Stimulated activated CD4-positive, alpha-beta T cell treated with anti-CD3 and anti-CD28 coated beads, Interleukin-4, amount 100 ng/mL, for 24 hours (primary cell): ENCODE results near the gene SKOR2.
A peak's percentile ranks its signal among the peaks of the same experiment; 100 is the strongest.
"Not testable (repeated sequence)": the region's sequence is repeated elsewhere in the genome, so short reads cannot be mapped to it uniquely, and the experiment has no call there.

Experiments used
- DNase-seq: peaks from one replicate; pipeline ENCODE4 v3.0.0-alpha.2; 2020

Gene SKOR2

DNA sequence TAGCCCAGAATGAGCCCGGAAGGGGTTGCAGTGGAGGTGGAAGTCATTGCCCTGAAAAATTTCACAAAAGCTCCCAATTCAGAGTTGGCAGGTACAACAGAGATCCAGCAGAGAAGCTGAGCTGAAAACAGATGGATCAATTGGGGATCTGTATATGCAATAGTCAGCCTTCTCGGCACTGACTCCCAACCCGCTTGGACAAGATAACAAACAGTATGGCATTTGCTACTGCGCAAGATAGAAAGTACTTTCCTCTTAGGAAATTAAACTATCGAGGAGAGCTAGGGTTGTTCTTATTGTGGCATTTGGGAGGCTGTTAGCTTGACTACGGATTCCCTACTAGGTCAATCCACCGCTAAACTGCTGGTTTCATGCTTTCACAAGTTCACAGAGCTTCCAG, 63.7 kb downstream of the SKOR2 start:
- no peak for DNase-seq

DNA sequence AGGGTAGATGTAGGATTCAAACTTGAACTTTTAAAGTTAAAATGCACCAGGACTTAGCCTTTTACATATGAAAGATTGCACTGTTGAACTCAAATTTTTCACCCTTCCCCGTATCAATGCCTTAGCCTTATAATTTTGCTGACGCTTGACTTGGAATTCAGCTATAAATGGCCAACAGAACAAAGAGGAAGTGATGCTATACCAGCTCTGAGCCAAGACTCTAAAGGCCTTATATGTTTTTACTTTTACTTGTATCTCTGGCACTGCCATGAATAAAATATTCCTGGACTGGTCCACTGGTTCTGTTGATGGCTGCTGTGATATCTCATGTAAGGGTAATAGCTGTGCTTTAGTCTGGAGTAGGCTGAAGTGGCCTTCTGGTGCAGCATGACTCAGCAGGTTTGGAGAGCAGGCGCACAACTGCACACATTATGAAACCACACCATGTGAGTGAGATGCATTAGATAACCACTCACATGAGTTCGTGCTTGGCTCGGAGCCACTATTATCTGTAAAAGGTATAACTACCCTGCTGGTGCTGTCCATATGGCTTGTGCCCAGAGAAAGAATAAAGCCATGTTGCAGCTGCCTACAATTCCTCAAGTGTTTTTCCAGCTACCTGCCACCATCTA, 66.9 kb downstream of the SKOR2 start:
- no peak for DNase-seq

DNA sequence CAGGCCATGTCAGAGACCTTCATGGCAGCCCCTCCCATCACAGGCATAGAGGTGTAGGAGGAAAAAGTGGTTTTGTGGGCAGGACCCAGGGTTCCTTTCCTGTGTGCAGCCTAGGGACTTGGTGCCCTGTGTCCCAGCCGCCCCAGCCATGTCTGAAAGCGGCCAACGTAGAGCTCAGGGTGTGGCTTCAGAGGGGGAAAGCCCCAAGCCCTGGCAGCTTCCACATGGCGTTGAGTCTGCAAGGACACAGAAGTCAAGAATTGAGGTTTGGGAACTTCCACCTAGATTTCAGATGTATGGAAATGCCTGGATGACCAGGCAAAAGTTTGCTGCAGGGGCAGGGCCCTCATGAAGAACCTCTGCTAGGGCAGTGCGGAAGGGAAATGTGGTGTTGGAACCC, 69.3 kb downstream of the SKOR2 start:
- DNase-seq = not testable (repeated sequence)

DNA sequence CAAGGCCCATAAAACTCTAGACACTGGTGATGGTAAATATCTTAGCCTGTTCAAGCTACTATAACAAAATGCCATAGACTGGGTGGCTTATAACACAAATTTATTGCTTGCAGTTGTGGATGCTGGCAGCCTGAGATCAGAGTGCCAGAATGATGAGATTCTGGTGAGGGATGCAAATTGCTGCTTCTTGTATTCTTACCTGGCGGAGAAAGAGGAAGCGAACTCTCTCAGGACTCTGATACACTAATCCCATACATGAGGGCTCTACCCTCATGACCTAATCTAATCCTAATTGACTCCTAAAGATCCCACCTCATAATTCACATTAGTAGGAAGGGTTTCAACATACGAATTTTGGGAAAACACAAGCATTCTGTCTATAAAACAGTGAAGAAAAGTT, 70.7 kb downstream of the SKOR2 start:
- no peak for DNase-seq

DNA sequence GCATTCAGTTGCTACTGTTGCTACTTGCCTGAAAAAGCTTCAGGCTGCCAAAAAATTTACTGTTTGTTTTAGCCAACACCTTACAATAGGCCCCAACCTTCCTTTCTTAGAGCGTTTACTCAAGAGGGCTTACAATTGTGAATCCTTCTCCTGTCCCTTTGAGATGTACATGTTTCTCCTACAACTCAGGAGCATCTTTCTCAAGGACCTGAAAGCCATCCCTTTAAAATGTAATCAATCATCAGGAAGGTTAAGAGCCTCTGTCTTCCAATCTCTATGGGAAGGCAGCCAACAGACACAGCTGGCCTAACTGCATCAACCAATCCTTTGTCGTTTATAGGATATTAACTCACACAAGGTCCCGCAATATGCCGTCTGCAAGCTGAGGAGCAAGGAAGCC, 71.9 kb downstream of the SKOR2 start:
- DNase-seq = no peak

DNA sequence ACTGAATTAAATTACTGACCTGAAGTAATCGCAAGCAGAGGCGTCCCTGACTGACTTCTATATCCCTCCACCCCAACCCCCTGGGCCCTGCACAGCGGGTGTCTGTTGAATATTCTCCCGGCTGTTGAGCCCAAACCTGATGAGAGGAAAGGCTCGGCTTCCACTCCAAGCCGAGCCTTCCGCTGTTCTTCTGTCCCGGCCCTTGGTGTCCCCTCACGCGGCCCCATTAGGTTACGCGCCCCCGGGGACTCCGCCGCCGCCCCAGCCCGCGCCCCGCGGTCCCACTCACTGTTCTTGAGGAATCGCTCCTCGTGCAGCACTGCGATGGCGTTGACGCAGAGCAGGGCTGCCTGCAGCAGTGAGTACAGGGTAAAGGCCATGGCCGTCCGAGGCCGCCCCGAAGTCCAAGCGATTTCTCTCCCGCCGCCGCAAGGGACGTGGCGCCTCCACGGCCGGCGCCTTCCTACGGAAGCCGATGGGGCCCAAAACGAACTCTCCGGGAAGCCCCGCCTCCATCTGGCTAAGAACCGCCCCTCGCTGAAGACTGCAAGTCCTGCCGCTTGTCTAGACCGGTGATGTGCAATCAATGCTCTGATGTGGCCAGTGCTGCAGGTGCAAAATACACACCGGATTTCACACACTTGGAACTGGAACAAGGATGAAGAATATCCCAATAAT, 75.4 kb downstream of the SKOR2 start, which contains the start of gene IER3IP1:
IER3IP1 (minus strand) TSS at position 467 of the 678 bp plus-strand sequence; CDS start at position 380, 87 bp downstream.
- peak; percentile 92 for DNase-seq

DNA sequence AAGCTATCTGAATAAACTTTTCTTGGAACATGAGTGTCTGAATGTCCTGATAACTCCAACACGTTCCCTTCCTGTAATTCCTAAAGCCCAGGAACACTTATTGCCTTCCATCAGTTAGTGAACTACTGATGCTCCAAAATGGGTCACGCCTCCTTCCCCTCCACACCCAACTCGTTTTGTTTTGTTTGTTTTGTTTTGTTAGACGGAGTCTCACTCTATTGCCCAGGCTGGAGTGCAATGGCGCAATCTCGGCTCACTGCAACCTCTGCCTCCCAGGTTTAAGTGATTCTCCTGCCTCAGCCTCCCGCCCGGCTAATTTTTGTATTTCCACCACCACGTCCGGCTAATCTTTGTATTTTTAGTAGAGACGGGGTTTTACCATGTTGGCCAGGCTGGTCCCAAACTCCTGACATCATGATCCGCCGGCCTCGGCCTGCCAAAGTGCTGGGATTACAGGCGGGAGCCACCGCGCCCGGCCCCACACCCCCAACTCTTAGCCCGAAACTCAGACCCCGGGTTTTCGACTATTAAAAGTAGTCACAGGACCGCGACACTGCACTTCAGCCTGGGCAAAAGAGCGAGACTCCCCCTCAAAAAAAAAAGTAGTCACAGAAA, 76.1 kb downstream of the SKOR2 start:
- DNase-seq = peak; percentile 5

DNA sequence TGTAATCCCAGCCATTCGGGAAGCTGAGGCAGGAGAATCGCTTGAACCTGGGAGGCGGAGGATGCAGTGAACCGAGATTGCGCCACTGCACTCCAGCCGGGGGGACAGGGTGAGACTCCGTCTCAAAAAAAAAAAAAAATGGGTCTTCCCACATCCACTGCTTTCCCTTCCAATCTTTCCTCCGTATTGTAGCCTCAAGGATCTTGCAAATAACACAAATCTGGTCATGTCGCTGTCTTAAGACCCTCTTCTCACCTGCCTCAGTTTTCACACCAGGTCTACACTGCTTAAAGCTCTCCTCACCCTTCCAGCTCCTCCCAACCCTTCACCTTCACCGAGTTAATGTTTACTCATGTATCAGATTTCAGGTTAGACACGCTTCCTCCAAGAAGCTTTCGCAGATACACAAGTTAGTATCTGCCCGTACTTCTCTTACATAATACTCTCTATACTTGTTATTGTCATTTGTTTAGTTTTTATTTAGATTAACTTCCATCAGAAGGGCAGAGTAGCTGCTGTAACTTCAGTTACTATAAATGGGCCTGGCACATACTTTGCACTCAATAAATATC, 76.8 kb downstream of the SKOR2 start:
- DNase-seq = no peak

DNA sequence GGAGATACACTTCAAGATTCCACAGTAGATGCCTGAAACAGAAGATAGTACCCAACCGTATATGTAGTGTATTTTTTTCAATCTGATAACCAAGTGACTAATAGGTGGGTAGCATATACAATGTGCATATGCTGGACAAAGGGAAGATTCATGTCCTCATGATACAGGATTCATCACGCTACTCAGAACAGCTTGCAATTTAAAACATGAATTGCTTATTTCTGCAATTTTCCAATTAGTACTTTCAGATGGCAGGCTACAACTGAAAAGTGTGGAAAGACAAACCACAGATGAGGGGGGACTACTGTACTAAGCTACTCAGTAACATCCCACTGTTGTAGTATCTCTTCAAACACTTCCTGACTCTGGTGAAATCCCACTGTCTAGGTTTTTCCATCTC, 79.0 kb downstream of the SKOR2 start:
- DNase-seq = no peak

DNA sequence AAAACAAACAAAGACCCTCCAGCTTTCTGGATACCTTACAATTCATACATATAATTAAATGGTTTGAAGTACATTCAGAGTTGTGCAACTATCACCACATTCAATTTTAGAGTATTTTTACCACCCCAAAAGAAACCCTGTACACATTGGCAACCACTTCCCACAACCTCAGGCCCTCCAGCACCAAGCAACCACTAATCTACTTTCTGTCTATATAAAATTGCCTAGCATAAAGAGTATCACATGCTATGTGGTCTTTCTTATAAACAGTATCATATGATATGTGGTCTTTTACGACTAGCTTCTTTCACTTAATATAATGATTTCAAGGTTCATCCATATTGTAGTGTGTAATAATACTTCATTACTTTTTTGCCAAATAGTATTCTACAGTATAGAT, 82.5 kb downstream of the SKOR2 start:
- no peak for DNase-seq

DNA sequence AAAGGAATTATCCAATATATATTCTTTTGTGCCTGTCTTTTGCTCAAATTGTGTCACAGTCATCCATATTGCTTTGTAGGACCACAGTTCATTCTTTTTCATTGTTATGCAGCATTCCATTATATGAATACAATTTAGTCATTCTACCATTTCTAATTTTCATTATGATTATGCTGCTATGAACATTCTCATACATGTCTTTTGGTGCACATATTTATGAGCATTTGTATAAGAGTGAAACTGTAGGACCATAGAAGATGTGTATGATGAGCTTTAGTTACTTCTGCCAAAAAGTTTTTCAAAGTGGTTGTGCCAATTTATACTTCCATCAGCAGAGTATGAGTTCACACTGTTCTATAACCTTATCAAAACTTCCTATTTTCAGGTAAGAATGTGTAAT, 83.0 kb downstream of the SKOR2 start:
- no peak for DNase-seq

DNA sequence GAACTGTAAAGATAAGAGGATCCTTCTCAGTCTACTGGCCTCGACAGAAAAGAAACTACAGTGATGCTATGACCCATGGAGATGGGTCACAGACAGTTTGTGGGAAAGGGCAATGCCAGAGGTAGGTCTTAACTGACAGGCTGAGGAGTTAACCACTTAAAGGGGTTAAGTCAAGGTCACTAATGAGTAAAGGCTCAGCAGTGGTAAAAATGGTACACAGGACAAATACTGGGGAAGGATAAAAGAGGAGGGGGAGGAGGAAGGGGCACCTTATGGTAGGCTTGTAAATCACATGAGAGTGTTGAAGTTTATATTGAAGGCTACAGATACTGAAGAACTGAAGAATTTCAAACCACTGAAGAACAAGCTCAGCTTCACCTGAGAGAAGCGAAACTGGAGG, 85.2 kb downstream of the SKOR2 start:
- DNase-seq = no peak

DNA sequence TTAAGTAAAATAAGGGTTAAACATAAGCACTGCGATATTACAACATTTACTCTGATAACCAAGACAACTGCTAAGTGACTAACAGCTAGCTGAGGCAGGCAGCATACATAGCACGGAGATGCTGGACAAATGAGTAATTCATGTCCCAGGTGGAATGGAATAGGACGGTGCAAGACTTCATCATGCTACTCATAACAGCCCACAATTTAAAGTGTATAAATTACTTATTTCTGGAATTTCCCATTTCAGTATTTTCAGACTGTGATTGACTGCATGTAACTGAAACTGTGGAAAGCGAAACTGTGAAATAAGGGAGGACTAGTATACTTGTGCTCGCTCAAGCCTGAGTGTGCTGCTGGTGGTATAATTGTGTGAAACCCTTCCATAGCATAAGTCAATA, 88.2 kb downstream of the SKOR2 start:
- peak; percentile 10 for DNase-seq

DNA sequence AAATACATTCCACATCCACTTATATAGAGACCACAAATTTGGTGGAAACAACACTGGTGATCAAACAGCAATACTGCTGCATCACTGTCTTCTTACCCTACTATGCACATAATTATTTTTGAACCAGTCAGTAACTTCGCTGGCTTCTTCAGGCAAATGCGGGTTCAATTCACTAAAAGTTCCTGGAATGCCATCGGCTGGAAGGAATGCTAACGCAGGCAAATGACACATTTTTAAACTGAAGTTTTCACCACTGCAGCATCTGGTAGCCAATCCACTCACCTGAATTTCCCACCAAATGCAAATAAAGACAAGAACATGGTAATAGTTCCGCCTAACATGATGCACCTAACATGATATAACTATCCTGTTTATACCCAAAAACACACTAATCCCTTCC, 91.2 kb downstream of the SKOR2 start:
- DNase-seq = no peak

DNA sequence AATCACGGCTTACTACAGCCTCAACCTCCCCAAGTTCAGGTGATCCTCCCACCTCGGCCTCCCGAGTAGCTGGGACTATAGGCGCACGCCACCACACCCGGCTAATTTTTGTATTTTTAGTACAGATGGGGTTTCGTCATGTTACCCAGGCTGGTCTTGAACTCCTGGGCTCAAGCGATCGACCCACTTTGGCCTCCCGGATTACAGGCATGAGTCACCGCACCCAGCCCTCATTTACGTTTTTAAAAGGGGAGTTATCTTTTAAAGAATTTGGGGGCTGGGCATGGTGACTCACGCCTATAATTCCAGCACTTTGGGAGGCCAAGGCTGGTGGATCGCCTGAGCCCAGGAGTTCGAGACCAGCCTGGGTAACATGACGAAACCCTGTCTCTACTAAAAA, 93.1 kb downstream of the SKOR2 start:
- not testable (repeated sequence) for DNase-seq
